Measurements from ENCODE around the gene MRPL12.

MRPL12 gene

DNA sequence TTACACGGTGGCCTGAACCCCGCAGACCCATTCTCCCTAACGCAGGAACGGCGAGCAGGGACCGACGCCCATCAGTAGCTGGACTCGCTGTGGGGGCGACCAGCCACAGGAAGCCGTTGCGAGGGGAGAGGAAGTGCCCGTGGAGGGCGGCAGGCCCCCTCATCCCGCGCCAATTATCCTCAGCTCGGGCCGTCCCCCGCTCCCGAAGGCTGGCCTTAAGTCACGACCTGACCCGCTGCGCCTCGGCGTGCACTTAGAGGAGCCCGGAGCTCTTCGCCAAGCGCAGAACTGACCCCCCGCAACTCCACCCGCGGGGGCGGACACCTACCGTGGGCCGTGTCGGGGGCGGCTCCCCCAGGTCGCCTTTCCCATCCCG, 20.0 kb upstream of the MRPL12 start:
- FAIRE-seq, result no peak

DNA sequence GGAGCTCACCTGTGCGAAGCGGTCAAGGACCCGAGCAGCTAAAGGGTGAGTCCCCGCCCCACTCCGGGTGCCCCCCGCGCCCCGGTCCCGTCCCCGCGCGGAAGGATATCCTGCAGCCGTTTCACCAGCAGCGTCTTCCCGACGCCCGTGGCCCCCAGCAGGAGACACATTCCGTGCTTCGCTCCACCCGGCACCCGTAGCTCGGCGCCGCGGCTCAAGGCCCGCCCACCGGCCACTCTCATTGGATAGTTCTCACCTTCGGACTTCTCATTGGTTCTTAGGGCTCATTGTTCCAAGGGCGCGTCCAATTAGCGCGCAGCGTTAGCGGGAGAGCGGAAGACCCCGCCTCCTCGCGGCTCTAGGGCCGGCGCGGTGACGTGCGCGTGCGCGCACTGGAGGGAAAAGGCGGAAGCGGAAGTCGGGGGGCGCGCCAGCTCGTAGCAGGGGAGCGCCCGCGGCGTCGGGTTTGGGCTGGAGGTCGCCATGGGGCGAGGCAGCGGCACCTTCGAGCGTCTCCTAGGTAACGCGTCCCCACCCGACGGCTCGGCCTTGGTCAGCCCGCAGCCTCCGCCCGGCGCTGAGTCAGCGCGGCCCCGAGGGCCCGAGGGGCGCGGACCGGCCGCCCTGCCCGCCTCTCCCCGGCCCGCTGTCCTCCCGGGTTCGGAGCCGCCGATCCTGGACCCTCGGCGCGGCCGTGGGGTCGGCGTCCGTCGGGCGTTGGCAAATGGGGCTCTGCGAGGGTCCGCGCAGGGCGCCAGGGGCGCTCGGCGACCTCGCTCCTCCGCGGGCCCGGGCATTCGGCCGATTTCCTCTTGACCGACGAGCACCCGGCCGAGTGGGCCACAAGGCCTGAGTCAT, 19.4 kb upstream of the MRPL12 start, which contains the start of the genes ARL16 and HGS:
Gene ARL16, minus strand, starts transcription at position 214 of the 858 bp plus-strand sequence. Its CDS starts 44 bp downstream, at position 170.
Gene HGS, plus strand, starts transcription at position 428 of the 858 bp plus-strand sequence. Its CDS starts 56 bp downstream, at position 484.
- peak; percentile 91 for FAIRE-seq

DNA sequence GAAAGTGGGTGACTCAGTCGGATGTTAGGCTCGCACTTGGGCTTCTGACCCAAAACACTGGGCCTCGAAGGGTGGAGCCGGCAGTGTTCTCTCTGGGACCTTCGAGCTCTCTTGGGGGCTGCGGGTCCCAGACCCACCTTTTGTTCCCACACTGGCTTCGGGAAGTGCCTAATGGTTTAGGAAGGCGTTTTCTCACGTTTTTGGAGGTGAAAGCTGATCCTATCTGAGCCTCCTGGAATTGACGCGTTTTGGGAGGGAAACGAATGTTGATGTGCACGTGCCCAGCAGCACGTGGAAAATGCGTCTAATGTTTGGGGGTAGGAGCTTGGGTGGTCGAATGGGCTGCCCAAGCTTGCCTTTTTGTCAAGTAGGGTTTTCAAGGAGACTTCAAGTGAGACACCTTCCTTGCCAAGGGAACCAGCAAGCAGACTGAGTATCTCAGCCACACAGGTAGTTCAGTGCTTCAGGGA, 18.7 kb upstream of the MRPL12 start:
- FAIRE-seq, result no peak

DNA sequence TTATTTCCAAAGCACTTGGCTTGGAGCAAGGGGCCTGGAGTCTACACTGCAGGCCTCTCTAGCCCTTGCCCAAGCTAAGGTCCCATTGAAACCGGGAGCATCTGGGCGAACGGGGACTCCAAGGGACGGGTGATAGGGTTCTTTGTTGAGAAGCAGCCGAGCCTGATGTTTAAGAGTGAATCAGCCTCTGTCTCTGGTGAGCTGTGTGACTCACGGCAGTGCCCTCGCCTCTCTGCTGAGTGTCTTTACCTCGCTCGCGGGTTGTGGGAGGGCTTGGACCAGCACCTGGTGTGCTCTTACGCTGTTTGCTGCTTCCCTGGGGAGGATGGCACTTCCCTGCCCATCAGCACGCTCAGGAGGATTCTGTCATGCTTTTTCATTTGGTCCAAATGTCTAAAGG, 18.1 kb upstream of the MRPL12 start:
- FAIRE-seq, result no peak

DNA sequence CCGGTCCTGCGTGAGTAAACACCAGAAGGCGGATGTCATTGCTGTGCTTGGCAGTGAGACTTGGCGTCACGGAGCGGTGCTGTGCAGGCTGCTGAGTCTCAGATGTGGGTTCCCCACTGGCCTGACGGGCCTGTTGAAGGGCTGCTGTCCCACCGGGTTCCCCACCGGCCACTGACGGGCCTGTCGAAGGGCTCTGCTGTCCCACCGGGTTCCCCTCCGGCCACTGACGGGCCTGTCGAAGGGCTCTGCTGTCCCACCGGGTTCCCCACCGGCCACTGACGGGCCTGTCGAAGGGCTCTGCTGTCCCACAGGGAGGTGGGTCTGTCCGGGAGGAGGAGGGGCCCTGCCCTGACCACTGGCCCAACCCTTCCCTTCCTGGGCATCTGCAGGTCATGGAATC, 16.6 kb upstream of the MRPL12 start:
- no peak for FAIRE-seq

DNA sequence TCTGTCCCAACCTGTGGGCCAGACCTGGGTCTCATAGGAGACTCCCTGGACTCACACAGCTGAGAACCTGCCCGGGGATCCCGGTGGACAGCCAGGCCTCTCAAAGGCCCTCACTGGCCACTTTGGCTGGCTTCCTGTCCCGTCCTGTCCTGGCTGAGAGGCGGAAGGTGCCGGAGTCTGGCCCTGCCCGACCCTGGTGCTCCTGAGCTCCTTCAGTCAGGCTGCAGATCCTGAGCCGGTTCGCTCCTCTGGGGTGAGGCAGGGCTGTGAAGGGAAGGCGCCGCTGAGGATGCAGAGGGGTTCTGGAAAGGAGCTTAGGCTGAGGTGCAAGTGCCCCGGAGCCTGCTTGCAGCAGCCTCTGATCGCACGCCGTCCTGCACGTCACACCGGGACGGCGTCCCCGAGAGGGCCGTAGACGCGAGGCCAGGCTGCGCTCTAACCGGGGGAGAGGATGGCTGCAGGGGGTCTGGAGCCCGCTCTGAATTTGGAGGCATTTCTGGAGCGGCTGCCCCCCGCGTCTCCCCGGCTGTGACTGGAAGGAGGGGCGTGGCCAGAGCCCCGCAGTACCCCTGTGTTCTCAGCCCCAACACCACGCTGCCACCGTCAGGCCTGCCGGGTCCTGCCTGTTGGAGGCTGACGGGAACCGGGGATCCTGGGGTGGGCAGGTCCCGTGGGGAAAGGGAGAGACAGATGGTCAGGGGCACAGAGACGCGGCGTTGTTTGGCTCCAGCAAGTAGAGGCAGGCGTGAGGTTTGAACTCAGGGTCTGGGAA, 15.2 kb upstream of the MRPL12 start:
- FAIRE-seq, result no peak

DNA sequence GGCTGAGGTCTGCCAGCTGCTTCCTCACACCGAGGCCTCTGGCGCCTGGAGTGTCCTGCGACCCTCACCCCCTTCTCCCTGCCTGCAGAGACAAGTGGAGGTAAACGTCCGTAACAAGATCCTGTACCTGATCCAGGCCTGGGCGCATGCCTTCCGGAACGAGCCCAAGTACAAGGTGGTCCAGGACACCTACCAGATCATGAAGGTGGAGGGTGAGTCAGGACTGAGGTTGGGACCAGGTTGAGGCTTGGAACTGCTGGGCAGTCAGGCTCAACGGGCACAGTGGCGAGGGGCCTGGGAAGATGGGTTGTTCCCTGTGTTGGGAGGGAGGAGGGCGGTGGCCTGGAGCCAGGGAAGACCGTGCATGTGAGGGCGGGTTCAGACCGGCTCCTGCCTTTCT, 14.6 kb upstream of the MRPL12 start:
- no peak for FAIRE-seq

DNA sequence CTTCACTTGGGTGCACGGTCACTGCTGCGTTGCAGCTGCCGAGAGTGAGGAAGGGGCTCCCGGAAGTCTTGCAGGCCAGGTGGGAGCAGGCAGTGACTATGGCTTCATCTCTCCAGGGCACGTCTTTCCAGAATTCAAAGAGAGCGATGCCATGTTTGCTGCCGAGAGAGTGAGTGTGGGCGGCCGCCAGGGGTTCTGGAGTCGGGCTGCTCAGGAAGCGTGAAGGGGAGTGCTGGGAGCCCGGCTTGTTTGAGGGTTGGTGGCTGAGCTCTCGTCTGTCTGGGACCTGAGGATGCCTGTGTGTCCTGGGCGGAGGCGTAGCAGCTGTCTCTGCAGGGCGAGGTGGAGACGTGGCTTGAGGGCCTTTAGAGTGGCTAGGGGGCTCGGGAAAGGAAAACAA, 13.1 kb upstream of the MRPL12 start:
- FAIRE-seq, result no peak

DNA sequence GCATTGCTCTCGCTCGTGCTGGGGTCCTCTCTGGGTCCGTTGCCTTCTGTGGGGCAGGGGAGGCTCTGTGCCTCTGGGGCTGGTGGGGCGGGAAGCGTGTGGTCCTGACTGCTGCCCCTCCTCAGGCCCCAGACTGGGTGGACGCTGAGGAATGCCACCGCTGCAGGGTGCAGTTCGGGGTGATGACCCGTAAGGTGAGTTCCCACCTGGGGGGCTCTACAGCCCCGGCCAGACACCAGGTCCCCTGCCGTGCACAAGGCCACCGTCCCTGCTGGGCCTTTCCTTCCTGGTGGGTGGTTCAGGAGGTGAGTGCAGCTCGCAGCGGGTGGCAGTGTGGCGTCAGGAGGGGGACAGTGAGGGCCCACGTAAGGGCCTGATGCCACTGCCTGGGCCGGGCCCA, 12.6 kb upstream of the MRPL12 start:
- FAIRE-seq, result no peak

DNA sequence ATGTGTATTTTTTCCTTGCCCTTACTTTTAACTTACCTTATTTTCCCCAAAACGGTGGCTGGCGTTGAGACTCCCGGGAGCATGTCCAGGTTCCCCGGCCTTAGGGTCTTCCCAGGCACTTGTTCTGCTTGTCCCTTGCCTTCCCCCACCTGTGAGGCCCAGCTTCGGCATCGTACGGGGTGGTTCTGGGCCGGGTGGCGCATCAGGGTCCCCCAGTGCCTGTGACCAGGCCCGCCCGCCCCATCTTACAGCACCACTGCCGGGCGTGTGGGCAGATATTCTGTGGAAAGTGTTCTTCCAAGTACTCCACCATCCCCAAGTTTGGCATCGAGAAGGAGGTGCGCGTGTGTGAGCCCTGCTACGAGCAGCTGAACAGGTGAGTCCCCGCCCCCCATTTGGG, 12.0 kb upstream of the MRPL12 start:
- no peak for FAIRE-seq

DNA sequence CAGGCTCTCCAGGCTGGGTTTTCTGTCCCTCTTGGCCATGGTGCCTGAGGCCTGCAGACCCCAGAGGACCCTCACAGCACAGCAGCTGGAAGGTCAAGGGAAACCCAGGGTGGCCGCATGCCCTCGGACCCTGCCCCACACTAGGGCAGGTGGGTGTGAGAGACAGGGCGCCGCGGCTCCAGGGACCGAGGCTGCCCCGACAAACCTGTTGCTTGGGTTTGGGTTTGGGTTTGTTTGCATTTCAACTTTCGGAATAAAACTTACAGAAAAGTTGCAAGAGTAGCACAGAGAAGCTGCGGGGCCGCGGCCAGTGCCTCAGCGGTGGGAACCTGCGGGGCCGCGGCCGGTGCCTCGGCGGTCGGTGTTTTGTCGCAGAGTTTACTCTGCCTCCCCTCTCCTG, 11.6 kb upstream of the MRPL12 start:
- FAIRE-seq, result no peak

DNA sequence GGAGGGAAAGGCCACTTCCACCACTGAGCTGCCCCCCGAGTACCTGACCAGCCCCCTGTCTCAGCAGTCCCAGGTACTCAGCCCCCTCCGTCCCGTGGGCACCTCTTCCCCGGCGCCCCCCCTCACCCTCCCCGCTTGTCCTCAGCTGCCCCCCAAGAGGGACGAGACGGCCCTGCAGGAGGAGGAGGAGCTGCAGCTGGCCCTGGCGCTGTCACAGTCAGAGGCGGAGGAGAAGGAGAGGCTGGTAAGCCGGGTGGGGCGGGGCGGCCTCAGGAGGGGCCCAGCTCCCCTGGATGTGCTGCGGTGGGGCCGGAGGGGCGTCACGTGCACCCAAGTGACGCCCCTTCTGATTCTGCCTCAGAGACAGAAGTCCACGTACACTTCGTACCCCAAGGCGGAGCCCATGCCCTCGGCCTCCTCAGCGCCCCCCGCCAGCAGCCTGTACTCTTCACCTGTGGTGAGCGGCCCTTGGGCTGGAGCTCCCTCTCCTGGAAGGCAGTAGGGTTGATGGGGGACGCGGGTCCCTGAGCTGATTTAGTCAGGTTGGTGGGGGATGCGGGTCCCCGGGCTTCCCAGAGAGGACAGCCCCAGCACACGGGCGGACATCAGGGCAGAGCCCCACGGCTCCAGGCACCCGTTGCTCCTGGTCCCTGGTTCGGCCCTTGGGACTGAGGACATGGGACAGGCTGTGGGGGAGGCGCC, 9.5 kb upstream of the MRPL12 start:
- FAIRE-seq, result no peak

DNA sequence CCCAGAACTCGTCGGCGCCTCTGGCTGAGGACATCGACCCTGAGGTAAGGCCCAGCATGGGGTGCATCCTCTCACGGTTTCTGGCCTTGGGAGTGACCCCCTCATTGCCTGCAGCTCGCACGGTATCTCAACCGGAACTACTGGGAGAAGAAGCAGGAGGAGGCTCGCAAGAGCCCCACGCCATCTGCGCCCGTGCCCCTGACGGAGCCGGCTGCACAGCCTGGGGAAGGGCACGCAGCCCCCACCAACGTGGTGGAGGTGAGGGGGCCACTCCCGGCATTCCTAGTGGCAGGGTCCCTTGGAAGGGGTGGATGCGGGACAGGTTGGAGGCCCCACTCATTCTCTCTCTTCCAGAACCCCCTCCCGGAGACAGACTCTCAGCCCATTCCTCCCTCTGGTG, 8.4 kb upstream of the MRPL12 start:
- no peak for FAIRE-seq

DNA sequence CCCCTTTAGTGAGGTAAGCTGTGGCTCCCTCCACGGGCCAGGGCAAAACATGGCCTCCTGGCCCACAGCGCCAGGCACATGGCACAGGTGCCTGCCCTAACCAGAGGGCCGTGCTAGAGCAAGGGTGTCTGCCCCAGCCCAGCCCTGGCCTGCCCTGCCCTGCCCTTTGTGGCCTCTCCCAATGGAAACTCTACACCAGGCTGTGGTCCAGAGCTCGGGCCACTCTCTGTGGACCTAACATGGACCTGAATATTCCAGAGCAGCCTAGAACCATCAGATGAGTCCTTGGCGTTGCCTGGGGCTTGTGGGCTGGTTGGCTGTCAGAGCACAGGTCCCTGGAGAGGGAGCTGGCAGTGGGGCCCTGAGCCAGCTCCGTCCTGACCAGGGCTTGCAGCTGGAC, 8.0 kb upstream of the MRPL12 start:
- FAIRE-seq, result no peak

DNA sequence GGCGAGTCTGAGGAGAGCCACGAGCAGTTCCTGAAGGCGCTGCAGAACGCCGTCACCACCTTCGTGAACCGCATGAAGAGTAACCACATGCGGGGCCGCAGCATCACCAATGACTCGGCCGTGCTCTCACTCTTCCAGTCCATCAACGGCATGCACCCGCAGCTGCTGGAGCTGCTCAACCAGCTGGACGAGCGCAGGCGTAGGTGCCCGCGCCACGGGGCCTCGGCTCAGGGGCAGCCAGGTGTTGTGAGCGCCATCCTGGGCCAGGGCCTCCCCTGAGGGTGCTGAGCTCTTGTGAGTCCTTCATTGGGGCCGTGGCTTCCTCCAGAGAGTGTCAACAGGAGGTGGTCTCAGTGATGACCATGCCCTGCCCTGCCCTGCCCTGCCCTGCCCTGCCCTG, 7.4 kb upstream of the MRPL12 start:
- no peak for FAIRE-seq

DNA sequence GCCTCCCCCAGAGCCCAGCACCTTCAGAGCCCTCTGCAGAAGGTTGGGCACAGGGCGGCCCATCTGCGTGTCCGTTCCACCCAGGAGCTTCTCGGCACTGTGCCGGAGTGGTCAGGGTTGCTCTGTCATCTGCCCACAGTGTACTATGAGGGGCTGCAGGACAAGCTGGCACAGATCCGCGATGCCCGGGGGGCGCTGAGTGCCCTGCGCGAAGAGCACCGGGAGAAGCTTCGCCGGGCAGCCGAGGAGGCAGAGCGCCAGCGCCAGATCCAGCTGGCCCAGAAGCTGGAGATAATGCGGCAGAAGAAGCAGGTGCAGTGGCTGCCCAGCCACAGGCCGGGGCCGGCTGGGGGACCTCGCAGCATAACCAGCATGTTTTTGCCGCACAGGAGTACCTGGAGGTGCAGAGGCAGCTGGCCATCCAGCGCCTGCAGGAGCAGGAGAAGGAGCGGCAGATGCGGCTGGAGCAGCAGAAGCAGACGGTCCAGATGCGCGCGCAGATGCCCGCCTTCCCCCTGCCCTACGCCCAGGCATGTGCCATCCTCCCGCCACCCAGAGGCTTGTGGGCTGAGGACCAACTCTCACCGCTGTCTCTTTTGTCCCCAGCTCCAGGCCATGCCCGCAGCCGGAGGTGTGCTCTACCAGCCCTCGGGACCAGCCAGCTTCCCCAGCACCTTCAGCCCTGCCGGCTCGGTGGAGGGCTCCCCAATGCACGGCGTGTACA, 6.8 kb upstream of the MRPL12 start:
- no peak for FAIRE-seq

DNA sequence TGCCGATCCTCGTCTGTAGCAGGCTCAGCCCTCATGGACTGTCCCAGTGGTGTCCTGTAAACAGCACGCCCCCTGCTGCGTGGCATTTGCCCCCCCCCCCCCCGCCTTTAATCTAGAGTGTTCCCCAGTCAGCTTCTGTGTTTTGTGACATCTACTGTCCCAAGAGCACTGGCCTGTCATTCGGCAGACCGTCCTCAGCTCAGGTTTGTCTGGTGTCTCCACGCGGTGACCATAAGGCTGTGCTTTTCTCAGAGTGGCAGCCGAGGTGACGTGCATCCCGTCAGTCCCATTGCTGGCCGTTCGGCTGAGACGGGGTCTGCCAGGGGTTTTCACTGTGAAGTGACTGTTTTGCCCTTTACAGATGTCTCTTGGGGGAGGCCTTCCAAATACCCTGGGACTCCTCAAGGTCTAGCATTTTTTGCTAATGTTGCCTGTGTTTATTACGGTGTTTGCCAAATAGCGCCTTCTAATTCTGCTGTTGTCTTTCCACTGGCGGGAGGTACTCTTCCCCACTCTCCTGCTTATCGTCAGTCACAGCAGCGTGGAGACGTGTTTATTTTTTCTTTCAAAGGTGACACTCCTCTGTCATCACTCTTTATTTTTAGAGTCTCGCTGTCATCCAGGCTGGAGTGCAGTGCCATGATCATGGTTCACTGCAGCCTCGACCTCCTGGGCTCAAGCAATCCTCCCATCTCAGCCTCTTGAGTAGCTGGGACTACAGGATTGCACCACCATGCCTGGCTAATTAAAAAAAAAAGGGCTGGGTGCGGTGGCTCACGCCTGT, 5.7 kb upstream of the MRPL12 start:
- no peak for FAIRE-seq

DNA sequence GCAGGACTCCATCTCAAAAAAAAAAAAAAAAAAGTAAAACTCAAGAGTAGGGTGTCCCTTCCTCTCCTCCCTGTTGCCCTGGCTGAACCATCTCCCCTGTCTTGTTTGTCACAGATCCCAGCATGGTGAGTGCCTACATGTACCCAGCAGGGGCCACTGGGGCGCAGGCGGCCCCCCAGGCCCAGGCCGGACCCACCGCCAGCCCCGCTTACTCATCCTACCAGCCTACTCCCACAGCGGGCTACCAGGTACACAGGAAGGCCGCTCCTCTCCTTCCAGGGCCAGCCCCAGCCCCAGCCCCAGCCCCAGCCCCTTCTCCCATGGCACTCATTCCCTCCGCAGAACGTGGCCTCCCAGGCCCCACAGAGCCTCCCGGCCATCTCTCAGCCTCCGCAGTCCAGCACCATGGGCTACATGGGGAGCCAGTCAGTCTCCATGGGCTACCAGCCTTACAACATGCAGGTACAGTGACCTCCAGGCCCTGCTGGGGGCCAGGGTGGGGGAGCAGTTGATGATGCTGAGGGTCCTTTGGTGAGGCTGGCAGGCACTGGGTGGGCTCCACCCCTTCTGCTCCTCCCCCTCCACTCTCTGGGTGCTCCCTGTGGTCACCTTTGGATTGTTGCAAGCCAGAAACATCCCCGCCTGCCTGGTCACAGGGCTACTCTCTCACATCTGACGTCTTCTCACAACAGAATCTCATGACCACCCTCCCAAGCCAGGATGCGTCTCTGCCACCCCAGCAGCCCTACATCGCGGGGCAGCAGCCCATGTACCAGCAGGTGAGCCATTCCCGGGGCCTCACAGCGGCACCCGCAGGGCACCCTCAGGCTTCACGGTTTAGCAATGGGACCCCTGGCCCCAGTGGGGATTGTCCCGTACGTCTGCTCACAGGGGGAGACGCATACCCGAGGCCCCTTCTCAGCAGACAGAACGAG, 2.5 kb upstream of the MRPL12 start:
- no peak for FAIRE-seq

DNA sequence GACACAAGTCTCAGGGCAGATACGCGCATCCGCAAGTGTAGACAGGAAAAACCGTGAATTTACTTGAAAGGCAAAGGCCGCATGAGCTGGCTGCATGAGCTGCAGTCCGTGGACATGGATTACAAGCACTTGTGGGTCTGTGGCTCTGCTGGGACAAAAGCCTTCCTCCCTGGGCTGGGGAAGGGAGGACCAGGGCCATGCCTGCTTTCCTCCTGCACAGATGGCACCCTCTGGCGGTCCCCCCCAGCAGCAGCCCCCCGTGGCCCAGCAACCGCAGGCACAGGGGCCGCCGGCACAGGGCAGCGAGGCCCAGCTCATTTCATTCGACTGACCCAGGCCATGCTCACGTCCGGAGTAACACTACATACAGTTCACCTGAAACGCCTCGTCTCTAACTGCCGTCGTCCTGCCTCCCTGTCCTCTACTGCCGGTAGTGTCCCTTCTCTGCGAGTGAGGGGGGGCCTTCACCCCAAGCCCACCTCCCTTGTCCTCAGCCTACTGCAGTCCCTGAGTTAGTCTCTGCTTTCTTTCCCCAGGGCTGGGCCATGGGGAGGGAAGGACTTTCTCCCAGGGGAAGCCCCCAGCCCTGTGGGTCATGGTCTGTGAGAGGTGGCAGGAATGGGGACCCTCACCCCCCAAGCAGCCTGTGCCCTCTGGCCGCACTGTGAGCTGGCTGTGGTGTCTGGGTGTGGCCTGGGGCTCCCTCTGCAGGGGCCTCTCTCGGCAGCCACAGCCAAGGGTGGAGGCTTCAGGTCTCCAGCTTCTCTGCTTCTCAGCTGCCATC, 1.7 kb upstream of the MRPL12 start:
- no peak for FAIRE-seq

All from TTC549 (cell line).